ENCODE measurements around the gene ICOSLG. TPM values are rescaled to one million over a fixed set of nuclear protein-coding genes. Genes with fewer than 3 reads are reported as not detected.

The ICOSLG gene
- total RNA-seq, 1 experiment from 2014 or later = 13.5 TPM

DNA sequence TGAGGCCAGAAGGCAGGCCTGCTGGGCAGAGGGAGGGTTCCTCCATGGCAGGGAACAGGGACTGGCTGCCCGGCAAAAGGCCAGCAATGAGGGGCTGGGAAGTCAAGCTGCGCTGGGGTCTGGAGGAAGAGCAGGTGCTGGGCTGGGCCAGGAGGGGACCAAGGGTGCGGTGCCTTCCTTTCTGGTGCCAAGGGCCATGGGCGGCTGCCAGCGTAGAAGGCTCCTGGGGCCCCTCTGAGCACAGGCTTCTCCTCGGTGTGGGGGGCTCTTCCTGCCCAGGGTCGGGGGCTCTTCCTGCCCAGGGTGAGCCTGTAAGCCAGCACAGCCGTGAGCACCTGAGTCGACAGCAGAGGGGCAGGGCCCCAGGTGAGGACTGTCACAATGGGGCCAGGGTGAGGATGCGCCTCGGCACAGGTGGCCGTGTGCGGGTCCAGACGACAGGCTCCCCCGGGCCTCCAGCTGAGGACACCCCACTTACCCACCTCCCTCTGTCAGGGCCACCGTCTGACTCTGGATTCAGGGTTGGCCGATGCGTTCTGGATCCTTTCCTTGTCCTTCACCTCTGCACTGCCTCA lies 31.6 kb upstream of the ICOSLG start:
- Mint-ChIP-seq H3K27ac (ENCODE audit: unreplicated experiment) (no peak overlapping the region), H3K4me3 (ENCODE audit: unreplicated experiment) (no peak overlapping the region), H3K36me3 (ENCODE audit: insufficient read depth, unreplicated experiment) (no peaks in the 10 kb centered on the region), H3K4me1 (ENCODE audit: low read depth, unreplicated experiment) (no peaks in the 10 kb centered on the region), H3K27me3 (ENCODE audit: insufficient read depth, unreplicated experiment) (no peaks in the 10 kb centered on the region), H3K9me3 (ENCODE audit: unreplicated experiment) (no peaks in the 10 kb centered on the region)
- no peak for DNase-seq
- H3K36me3 ChIP-seq (ENCODE audit: control insufficient read depth, insufficient read depth, low read length) = no peaks in the 10 kb centered on the region
- POLR2A ChIA-PET = no interaction called here
- no TSS peak for BruUV-seq (replicated peaks)
- H3K9me3 ChIP-seq = no peaks in the 10 kb centered on the region; the same call in 1 of the 2 replicates
- H3K4me1 ChIP-seq = no peaks in the 10 kb centered on the region
- H3K27me3 ChIP-seq (replicated peaks; ENCODE audit: control insufficient read depth, insufficient read depth, low read length) = no peaks in the 10 kb centered on the region
- TF ChIP-seq, protein P1, sequence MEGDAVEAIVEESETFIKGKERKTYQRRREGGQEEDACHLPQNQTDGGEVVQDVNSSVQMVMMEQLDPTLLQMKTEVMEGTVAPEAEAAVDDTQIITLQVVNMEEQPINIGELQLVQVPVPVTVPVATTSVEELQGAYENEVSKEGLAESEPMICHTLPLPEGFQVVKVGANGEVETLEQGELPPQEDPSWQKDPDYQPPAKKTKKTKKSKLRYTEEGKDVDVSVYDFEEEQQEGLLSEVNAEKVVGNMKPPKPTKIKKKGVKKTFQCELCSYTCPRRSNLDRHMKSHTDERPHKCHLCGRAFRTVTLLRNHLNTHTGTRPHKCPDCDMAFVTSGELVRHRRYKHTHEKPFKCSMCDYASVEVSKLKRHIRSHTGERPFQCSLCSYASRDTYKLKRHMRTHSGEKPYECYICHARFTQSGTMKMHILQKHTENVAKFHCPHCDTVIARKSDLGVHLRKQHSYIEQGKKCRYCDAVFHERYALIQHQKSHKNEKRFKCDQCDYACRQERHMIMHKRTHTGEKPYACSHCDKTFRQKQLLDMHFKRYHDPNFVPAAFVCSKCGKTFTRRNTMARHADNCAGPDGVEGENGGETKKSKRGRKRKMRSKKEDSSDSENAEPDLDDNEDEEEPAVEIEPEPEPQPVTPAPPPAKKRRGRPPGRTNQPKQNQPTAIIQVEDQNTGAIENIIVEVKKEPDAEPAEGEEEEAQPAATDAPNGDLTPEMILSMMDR (IDR thresholded peaks at IDR 0.05; ENCODE audit: insufficient read depth in 1 of 2, low read depth in 1 of 2, low read length in 1 of 2, severe bottlenecking in 1 of 2, unreplicated experiment in 1 of 2) = no peak
- intact Hi-C loops (cut with micrococcal nuclease; ENCODE audit: unreplicated experiment) = no loop called here
- no peak overlapping the region for H3K4me3 ChIP-seq (ENCODE audit: low read depth, low read length)
- CTCF ChIA-PET = no interaction called here

DNA sequence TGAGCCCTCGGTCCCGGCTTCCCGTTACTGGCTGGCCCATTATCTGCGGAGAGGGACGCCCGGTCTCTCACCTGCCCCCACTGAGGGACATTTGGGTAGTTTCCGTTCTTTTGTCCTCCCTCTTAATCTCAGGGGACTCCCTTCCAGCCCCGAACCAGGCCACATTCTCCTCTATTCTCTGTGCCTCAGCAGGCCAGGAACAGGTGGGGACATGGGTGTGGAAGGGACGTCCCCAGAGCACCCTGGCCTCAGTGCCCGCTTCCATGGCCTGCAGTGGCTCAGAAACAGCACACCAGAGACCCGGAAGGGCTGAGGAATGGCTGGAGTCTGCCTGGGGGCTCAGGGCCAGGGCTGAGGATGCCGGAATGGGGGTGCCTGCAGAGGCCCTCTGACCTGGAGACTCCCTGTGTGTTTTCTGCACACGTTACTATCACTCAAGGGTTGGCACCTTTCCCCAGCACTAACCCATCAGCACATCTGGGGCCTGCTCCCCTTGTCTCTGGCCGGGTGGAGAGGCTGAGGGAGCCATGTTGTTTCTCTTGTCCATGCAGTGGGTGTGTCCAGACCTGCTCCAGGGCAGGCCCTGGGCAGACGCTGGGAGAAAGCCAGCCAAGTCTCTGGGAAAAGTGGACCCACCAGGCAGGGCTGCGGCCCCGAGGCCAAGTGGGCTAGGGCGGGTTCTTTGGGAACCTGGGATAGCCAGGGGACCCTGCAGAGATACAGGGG lies 31.0 kb upstream of the ICOSLG start:
- CTCF ChIA-PET = no interaction called here
- no TSS peak for BruUV-seq (replicated peaks)
- POLR2A ChIA-PET = no interaction called here
- Mint-ChIP-seq H3K9me3 (ENCODE audit: unreplicated experiment) (no peaks in the 10 kb centered on the region), H3K4me1 (ENCODE audit: low read depth, unreplicated experiment) (no peaks in the 10 kb centered on the region), H3K36me3 (ENCODE audit: insufficient read depth, unreplicated experiment) (no peaks in the 10 kb centered on the region), H3K27ac (ENCODE audit: unreplicated experiment) (no peak overlapping the region), H3K27me3 (ENCODE audit: insufficient read depth, unreplicated experiment) (no peaks in the 10 kb centered on the region), H3K4me3 (ENCODE audit: unreplicated experiment) (no peak overlapping the region)
- TF ChIP-seq, protein P1 (IDR thresholded peaks at IDR 0.05; ENCODE audit: insufficient read depth in 1 of 2, low read depth in 1 of 2, low read length in 1 of 2, severe bottlenecking in 1 of 2, unreplicated experiment in 1 of 2) = no peak
- Histone ChIP-seq H3K27me3 (replicated peaks; ENCODE audit: control insufficient read depth, insufficient read depth, low read length) (no peaks in the 10 kb centered on the region), H3K4me1 (no peaks in the 10 kb centered on the region), H3K4me3 (ENCODE audit: low read depth, low read length) (no peak overlapping the region), H3K9me3 (no peaks in the 10 kb centered on the region; the same call in 1 of the 2 replicates), H3K36me3 (ENCODE audit: control insufficient read depth, insufficient read depth, low read length) (no peaks in the 10 kb centered on the region)
- intact Hi-C loops (cut with micrococcal nuclease; ENCODE audit: unreplicated experiment) = no loop called here
- DNase-seq = no peak

DNA sequence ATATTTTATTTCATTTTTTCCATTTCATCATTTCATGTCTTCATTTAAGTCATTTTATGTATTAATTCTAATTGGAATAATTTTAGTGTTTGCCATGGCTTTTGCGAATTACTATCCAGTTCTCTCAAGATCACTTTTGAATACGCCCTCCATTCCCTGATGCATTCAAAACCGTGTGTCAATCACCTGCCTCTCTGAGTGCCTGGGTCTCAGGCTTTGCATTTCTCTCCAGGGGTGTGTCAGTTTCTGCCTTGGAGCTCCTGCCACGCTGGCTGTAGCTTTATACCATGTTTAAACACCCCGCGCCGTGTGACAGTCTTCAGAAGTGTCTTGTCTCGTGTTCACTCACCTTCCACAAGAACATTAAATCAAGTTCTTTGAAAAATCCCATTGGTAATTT lies 28.3 kb upstream of the ICOSLG start:
- Histone ChIP-seq H3K36me3 (ENCODE audit: control insufficient read depth, insufficient read depth, low read length) (no peaks in the 10 kb centered on the region), H3K27me3 (replicated peaks; ENCODE audit: control insufficient read depth, insufficient read depth, low read length) (no peaks in the 10 kb centered on the region), H3K9me3 (no peaks in the 10 kb centered on the region), H3K4me1 (no peaks in the 10 kb centered on the region), H3K4me3 (ENCODE audit: low read depth, low read length) (no peak overlapping the region)
- Mint-ChIP-seq H3K27me3 (ENCODE audit: insufficient read depth, unreplicated experiment) (no peaks in the 10 kb centered on the region), H3K9me3 (ENCODE audit: unreplicated experiment) (no peaks in the 10 kb centered on the region), H3K4me1 (ENCODE audit: low read depth, unreplicated experiment) (no peaks in the 10 kb centered on the region), H3K36me3 (ENCODE audit: insufficient read depth, unreplicated experiment) (no peaks in the 10 kb centered on the region), H3K4me3 (ENCODE audit: unreplicated experiment) (no peak overlapping the region), H3K27ac (ENCODE audit: unreplicated experiment) (no peak overlapping the region)
- TF ChIP-seq, protein P1 (IDR thresholded peaks at IDR 0.05; ENCODE audit: insufficient read depth in 1 of 2, low read depth in 1 of 2, low read length in 1 of 2, severe bottlenecking in 1 of 2, unreplicated experiment in 1 of 2) = no peak
- POLR2A ChIA-PET = no interaction called here
- CTCF ChIA-PET = interaction anchor here (2.2 kb wide), 1 partner anchor 29 kb away, joined by 10 read pairs; no protein-coding TSS in a partner anchor
- BruUV-seq (replicated peaks) = no TSS peak
- DNase-seq = no peak
- intact Hi-C loops (cut with micrococcal nuclease; ENCODE audit: unreplicated experiment) = no loop called here

Measured in Caco-2 (cell line).